Subcutaneous adipose tissue (tissue), 4 donors: ENCODE data around the gene NMRAL1. TPM values are rescaled to one million over a fixed set of nuclear protein-coding genes. Genes with fewer than 3 reads are reported as not detected.

Experiments used
- total RNA-seq, 4 donors: library from RNA; depleted of rRNA; stranded (reverse); fragments of >200 nt; gene quantifications; one replicate each; pipeline ENCODE4 v1.1.0, GENCODE V29; 2016
- TF ChIP-seq, protein P1 (sequence below): fragments of 450-650 bp; IDR thresholded peaks from one replicate; pipeline ENCODE4 v1.5.1; 2016; ENCODE audit warnings: low read depth, mild to moderate bottlenecking, control low read depth, antibody characterized with exemption, moderate library complexity

The NMRAL1 gene
- total RNA-seq, 4 donors from 2014 or later = 29.0 to 55.6 (median 42.1) TPM

DNA sequence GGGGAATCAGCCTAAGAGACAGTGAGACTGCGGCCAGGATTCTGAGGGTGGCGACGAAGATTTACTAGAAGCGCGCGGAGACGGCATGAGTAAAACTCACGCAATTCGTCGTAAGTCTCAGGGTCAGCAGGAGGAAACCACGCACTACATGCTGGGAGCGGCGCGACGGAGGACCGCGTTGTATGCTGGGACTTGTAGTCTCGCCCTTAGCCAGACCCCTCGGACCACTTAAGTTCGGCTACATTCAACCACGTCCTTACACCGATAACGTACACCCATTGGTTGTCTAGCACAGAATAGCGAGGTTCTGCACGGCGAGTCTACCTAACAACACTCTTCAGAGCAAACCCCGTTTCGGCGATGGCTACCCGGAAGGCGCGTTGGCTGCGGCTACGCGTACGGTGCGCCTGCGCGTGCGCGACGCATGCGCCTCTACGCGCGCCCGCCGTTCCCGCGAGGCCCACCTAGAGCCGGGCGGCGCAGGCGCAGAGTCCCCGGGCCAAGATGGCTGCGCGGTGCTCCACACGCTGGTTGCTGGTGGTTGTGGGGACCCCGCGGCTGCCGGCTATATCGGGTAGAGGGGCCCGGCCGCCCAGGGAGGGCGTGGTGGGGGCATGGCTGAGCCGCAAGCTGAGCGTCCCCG lies 48.9 kb downstream of the NMRAL1 start, which contains the start of gene DNAJA3:
Gene DNAJA3 (plus strand): TSS at position 491 of the 643 bp plus-strand sequence. CDS start 14 bp downstream, at position 505.
- TF ChIP-seq, protein P1, sequence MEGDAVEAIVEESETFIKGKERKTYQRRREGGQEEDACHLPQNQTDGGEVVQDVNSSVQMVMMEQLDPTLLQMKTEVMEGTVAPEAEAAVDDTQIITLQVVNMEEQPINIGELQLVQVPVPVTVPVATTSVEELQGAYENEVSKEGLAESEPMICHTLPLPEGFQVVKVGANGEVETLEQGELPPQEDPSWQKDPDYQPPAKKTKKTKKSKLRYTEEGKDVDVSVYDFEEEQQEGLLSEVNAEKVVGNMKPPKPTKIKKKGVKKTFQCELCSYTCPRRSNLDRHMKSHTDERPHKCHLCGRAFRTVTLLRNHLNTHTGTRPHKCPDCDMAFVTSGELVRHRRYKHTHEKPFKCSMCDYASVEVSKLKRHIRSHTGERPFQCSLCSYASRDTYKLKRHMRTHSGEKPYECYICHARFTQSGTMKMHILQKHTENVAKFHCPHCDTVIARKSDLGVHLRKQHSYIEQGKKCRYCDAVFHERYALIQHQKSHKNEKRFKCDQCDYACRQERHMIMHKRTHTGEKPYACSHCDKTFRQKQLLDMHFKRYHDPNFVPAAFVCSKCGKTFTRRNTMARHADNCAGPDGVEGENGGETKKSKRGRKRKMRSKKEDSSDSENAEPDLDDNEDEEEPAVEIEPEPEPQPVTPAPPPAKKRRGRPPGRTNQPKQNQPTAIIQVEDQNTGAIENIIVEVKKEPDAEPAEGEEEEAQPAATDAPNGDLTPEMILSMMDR = no peak

DNA sequence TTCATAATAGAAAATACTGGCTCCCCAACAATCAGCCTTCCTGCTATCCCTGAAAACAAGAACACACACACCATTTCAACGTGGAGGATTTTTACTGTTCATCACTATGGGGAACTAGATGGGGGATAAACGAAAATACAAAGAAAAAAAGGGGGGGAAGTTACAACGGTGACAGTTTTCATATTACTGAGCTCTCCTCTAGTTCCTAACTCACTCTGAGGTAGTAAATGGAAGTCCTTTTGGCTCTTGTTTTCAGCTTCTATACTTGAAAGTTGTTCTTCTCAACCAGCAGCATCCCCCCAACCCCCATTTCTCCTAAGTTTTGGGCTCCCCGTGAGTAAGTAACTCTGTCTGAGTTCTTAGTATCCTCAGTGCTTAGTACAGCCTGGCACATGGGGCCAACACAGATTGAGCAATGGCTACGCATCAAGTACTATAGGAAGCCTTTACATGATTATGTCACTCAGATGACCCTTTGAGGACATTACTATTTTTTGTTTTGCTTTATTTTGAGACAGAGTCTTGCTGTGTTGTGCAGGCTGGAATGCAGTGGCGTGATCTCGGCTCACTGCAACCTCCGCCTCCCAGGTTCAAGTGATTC lies 53.8 kb downstream of the NMRAL1 start:
- TF ChIP-seq, protein P1 = no peak

DNA sequence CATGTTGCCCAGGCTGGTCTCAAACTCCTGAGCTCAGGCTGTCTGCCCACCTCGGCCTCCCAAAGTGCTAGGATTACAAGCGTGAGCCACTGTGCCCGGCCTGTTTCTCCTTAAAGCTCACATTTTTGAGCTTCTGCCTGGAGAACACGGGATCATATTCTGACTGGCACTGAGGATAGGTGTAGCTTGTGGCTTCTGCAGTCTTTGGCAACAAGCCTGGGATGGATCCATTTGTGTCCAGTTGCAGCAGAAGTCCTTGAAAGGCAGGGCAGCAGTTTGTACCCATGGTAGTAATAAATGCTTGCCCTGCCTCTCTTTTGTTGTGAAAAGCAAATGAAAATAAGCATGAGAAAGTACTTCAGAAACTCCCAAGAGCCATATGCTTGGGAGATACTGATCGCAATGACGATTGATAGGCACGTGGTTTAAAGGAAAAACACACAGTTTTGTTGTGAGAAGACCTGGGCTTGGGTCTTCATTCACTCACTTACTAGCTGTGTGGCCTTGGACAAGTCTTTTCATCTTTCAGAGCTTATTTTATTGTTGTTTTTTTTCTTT lies 54.9 kb downstream of the NMRAL1 start:
- TF ChIP-seq, protein P1 = no peak

DNA sequence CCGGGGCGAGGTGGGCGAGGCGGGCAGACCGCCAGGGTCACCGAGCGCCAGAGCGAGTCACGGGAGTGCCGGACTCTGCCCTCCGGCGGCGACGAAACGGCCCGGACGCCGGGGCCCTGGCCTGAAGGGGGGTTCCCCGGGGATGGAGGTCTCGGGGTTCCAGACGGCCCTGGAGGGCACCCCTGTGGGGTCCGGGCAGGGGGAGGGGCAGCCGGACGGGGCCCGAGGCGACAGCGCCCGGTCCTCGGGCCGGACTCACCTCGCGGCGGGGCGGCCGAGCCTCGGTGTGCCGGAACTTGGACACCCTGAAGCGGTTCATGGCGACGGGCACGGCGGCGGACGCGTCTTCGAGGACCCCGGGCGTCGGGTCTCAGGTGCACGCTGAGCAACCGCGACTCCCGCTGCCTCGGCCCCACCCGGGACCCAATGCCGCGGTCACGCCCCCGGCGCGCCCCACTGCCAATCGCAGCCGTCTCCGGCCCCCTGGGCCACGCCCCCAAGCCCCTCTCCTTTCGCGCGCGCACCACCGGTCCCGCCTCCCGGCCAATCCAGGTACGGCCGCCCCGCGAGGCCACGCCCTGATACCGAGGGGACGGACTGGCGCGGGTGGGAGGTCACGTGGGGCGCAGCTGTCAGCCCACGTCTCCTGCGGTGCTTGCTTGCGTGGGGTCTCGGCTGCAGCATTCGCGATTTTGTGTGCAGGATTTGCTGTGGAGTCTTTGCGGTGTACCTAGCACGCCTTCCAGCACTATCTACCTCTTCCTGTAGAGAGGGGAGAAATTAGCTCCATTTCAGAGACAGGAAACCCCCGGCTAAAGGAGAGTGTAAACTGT lies 58.0 kb downstream of the NMRAL1 start, which contains the start of gene CORO7:
Gene CORO7 (minus strand): TSS at position 397 of the 833 bp plus-strand sequence. CDS start 78 bp downstream, at position 319.
- TF ChIP-seq, protein P1 = no peak

DNA sequence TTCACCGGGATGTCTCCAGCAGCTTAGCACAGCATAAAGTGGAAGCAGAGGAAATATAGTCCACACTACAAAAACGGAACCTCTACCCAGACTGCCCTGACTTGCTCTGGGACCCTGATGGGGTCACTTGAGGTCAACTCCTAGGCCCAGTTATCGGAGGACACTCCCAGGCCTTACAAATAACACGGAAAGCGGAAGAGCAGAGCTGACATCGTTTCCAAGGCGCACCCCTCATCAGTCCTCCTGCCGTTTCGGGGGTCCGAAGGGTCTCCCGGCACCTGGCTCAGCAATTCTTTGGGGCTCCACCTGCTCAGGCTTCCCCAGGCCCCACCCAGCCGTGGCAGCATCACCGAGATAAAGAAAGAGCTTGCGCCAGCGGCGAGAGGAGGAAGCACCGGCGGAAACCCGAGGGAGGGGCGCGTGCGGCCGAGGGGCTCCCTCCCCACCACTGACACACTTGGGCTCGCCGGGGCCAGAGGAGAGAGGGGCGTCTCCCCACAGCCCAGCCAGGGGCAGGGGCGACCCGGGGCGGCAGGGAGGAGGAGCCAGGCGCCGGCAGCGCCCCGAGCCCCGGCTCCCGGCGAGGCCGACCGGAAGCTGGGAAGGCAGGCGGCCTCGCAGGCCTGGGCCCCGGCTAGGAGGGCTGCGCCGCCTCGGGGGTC lies 58.8 kb downstream of the NMRAL1 start:
- TF ChIP-seq, protein P1 = no peak

DNA sequence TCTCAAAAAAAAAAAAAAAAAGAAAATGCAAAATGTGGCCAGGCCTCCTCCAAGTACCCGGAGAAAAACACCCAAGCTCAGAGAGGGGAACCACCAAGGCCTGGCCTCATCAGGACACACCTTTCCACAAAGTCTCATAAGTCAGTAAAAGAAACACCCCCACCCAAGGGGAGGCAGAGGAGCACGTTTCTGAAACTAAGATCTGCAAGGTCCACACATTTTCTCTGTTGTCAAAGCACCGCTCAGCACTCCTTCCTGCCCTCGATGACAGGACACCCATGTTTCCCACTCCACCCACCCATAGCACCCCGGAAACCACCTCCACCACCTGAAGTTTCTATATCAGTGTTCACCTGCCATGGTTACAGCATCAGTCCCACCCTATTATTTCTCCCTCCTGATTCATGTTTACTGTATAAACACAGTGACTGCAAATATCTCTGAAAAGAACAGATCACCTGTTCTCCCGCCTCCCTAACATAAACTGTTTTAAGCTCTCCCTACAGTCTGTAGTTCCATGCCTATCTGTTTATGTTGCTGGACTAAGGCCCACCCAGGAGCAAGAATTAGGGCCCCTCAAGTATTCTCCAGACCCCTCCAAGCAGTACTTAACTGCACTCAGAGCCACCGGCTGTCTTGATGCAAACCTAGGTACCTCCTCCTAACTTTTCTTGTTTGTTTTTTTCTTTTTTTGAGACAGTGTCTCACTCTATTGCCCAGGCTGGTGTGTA lies 60.1 kb downstream of the NMRAL1 start:
- TF ChIP-seq, protein P1 = no peak
